ENCODE results near the gene CD82.

CD82 gene

DNA sequence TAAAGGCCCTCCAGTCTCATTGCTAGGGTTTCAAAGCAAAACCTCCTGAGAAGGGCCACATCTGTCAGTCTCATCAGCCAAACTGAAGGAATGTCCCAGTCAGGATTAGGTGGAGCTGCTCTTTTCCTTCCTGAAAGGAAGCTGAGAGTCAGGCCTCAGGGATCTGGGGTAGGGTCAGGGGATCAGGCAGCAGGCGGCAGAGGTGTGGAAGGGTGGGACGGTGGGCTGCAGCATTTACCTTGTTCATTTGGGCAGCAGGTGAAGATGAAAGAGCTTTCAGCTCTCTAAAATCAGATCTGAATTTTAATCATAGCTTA, 17.8 kb downstream of the CD82 start:
- Histone ChIP-seq H3K79me2 (ENCODE audit: control insufficient read depth, insufficient read depth, low read length, poor library complexity) (no peaks in the 10 kb centered on the region), H3K9me3 (ENCODE audit: insufficient read depth, low read depth, low read length) (peaks cover 6% of the 10 kb centered on the region), H2BK12ac (ENCODE audit: low read length) (no peak overlapping the region), H3K79me1 (ENCODE audit: low read length) (no peaks in the 10 kb centered on the region), H4K91ac (ENCODE audit: low read depth, low read length) (no peak overlapping the region), H4K12ac (ENCODE audit: low read depth, low read length) (no peak overlapping the region), H3K23ac (ENCODE audit: low read length) (no peak overlapping the region), H3K36me3 (ENCODE audit: control insufficient read depth in 1 of 2, insufficient read depth in 2 of 2, low read length in 2 of 2) (no peaks in the 10 kb centered on the region), H2BK120ac (ENCODE audit: insufficient read depth, low read length, poor library complexity) (no peak overlapping the region), H2AFZ (ENCODE audit: insufficient read depth, low read length, poor library complexity) (no peak overlapping the region), H3K14ac (ENCODE audit: low read length) (no peak overlapping the region), H3K27ac (ENCODE audit: low read depth, low read length) (no peak overlapping the region), H3K4me1 (ENCODE audit: control insufficient read depth in 1 of 2, insufficient read depth in 2 of 2, low read length in 2 of 2) (peaks cover 0 to 7% of the 10 kb centered on the region in 2 experiments), H3K4ac (ENCODE audit: low read depth, low read length) (no peak overlapping the region), H3K9ac (ENCODE audit: low read length) (no peak overlapping the region), H3K18ac (ENCODE audit: low read length) (no peak overlapping the region), H3K4me3 (ENCODE audit: low read depth, low read length) (no peak overlapping the region), H2BK5ac (ENCODE audit: low read depth, low read length, poor library complexity) (no peak overlapping the region), H2AK5ac (ENCODE audit: low read length) (no peak overlapping the region), H3K4me2 (ENCODE audit: low read length) (no peak overlapping the region), H4K8ac (ENCODE audit: low read depth, low read length) (no peak overlapping the region), H3K27me3 (ENCODE audit: insufficient read depth, low read length) (no peaks in the 10 kb centered on the region)
- peak in 1 of 2 donors; percentile 27 for DNase-seq
- no CpG with 5 or more reads among the region's 2 CpGs for WGBS (ENCODE audit: extremely low coverage, insufficient coverage, insufficient read length)

DNA sequence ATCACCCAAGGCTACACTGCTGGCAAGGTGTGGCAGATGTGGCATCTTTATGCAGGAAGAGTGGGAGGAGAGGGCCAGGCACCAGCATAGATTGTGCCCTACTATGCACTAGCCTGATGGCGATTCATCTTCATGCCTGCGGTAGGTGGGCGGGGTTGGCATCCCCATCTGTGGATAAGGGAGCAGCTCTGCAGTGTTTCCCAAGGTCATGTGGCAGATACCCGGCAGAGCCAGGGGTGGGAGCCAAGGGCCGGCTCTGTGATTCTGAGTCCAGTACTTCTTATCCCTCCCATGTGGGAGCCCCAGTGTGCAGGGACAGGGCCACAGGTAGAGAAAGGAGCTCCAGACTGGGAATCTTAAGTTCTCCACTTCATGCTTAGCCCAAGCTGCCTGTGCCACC, 20.0 kb downstream of the CD82 start:
- Histone ChIP-seq H3K79me2 (ENCODE audit: control insufficient read depth, insufficient read depth, low read length, poor library complexity) (no peaks in the 10 kb centered on the region), H3K79me1 (ENCODE audit: low read length) (no peaks in the 10 kb centered on the region), H3K9me3 (ENCODE audit: insufficient read depth, low read depth, low read length) (peaks cover 6% of the 10 kb centered on the region), H2BK5ac (ENCODE audit: low read depth, low read length, poor library complexity) (no peak overlapping the region), H4K12ac (ENCODE audit: low read depth, low read length) (no peak overlapping the region), H3K27me3 (ENCODE audit: insufficient read depth, low read length) (no peaks in the 10 kb centered on the region), H3K36me3 (ENCODE audit: control insufficient read depth in 1 of 2, insufficient read depth in 2 of 2, low read length in 2 of 2) (no peaks in the 10 kb centered on the region), H3K4ac (ENCODE audit: low read depth, low read length) (no peak overlapping the region), H3K27ac (ENCODE audit: low read depth, low read length) (no peak overlapping the region), H2BK12ac (ENCODE audit: low read length) (no peak overlapping the region), H2BK120ac (ENCODE audit: insufficient read depth, low read length, poor library complexity) (no peak overlapping the region), H3K14ac (ENCODE audit: low read length) (no peak overlapping the region), H3K4me3 (ENCODE audit: low read depth, low read length) (no peak overlapping the region), H3K18ac (ENCODE audit: low read length) (no peak overlapping the region), H3K4me1 (ENCODE audit: control insufficient read depth in 1 of 2, insufficient read depth in 2 of 2, low read length in 2 of 2) (peaks cover 0 to 4% of the 10 kb centered on the region in 2 experiments), H4K8ac (ENCODE audit: low read depth, low read length) (no peak overlapping the region), H2AK5ac (ENCODE audit: low read length) (no peak overlapping the region), H3K9ac (ENCODE audit: low read length) (no peak overlapping the region), H4K91ac (ENCODE audit: low read depth, low read length) (no peak overlapping the region), H3K4me2 (ENCODE audit: low read length) (no peak overlapping the region), H3K23ac (ENCODE audit: low read length) (no peak overlapping the region), H2AFZ (ENCODE audit: insufficient read depth, low read length, poor library complexity) (no peak overlapping the region)
- no peak for DNase-seq
- no CpG with 5 or more reads among the region's 5 CpGs for WGBS (ENCODE audit: extremely low coverage, insufficient coverage, insufficient read length)

DNA sequence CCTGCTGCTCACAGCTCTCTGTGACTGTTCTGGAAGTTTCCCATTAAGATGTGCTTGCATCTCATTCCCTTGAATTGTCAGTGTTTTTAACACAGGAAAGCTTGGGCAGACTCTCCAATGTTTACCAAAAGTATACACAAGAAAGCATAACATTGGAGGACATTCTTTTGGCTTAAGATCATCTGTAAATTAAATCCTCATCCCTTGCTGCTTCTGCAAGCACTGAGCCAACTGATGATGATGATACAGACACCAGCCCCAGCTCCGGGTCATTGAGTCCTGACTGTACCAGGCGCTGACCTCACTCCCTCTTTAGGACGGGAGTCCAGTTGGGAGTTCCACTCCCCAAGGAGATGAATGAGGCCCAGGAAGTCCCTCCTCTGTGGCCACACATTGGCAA, 23.8 kb downstream of the CD82 start:
- H2AK5ac ChIP-seq (ENCODE audit: low read length), result no peak overlapping the region
- no peak for DNase-seq
- no peaks in the 10 kb centered on the region for H3K79me2 ChIP-seq (ENCODE audit: control insufficient read depth, insufficient read depth, low read length, poor library complexity)
- no peak overlapping the region for H3K14ac ChIP-seq (ENCODE audit: low read length)
- no peak overlapping the region for H2BK5ac ChIP-seq (ENCODE audit: low read depth, low read length, poor library complexity)
- no peaks in the 10 kb centered on the region for H3K79me1 ChIP-seq (ENCODE audit: low read length)
- H3K36me3 ChIP-seq (ENCODE audit: control insufficient read depth in 1 of 2, insufficient read depth in 2 of 2, low read length in 2 of 2), result no peaks in the 10 kb centered on the region
- no peak overlapping the region for H2AFZ ChIP-seq (ENCODE audit: insufficient read depth, low read length, poor library complexity)
- H3K9ac ChIP-seq (ENCODE audit: low read length), result no peak overlapping the region
- no peak overlapping the region for H3K4me3 ChIP-seq (ENCODE audit: low read depth, low read length)
- H3K27me3 ChIP-seq (ENCODE audit: insufficient read depth, low read length), result no peaks in the 10 kb centered on the region
- H3K4me2 ChIP-seq (ENCODE audit: low read length), result no peak overlapping the region
- H2BK12ac ChIP-seq (ENCODE audit: low read length), result no peak overlapping the region
- H3K18ac ChIP-seq (ENCODE audit: low read length), result no peak overlapping the region
- H2BK120ac ChIP-seq (ENCODE audit: insufficient read depth, low read length, poor library complexity), result no peak overlapping the region
- H3K4me1 ChIP-seq (ENCODE audit: control insufficient read depth in 1 of 2, insufficient read depth in 2 of 2, low read length in 2 of 2), result peaks cover 8 to 9% of the 10 kb centered on the region in 2 experiments
- H3K27ac ChIP-seq (ENCODE audit: low read depth, low read length), result no peak overlapping the region
- no peak overlapping the region for H3K4ac ChIP-seq (ENCODE audit: low read depth, low read length)
- no peak overlapping the region for H4K8ac ChIP-seq (ENCODE audit: low read depth, low read length)
- no peak overlapping the region for H4K12ac ChIP-seq (ENCODE audit: low read depth, low read length)
- no peak overlapping the region for H4K91ac ChIP-seq (ENCODE audit: low read depth, low read length)
- H3K23ac ChIP-seq (ENCODE audit: low read length), result no peak overlapping the region
- no CpG with 5 or more reads among the region's 3 CpGs for WGBS (ENCODE audit: extremely low coverage, insufficient coverage, insufficient read length)
- H3K9me3 ChIP-seq (ENCODE audit: insufficient read depth, low read depth, low read length), result no peaks in the 10 kb centered on the region

DNA sequence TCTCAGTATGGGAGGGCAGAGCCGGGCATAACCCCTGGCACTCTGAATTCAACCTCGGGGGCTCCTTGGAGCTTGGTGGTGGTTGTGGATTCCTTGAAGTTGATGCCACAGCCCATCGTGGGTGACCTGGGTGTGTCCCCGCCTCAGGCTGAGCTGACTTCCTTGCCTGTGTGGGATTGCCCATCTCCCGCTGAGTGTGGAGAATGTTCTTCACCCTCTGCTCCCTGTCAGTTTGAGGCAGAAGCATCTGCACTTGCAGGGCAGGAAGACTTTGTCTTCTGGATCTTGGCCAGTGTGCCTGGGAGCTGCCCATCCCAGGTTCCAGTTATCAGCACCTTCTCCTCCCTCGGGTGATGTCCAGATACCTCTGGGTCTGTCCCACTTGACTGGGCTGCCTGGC, 25.3 kb downstream of the CD82 start:
- H3K4ac ChIP-seq (ENCODE audit: low read depth, low read length), result no peak overlapping the region
- H3K4me1 ChIP-seq (ENCODE audit: control insufficient read depth in 1 of 2, insufficient read depth in 2 of 2, low read length in 2 of 2), result peaks cover 8 to 9% of the 10 kb centered on the region in 2 experiments
- no peak overlapping the region for H4K91ac ChIP-seq (ENCODE audit: low read depth, low read length)
- no peak overlapping the region for H2AFZ ChIP-seq (ENCODE audit: insufficient read depth, low read length, poor library complexity)
- H2AK5ac ChIP-seq (ENCODE audit: low read length), result no peak overlapping the region
- no peaks in the 10 kb centered on the region for H3K27me3 ChIP-seq (ENCODE audit: insufficient read depth, low read length)
- H3K4me3 ChIP-seq (ENCODE audit: low read depth, low read length), result no peak overlapping the region
- no peak overlapping the region for H3K23ac ChIP-seq (ENCODE audit: low read length)
- H2BK12ac ChIP-seq (ENCODE audit: low read length), result no peak overlapping the region
- no CpG with 5 or more reads among the region's 6 CpGs for WGBS (ENCODE audit: extremely low coverage, insufficient coverage, insufficient read length)
- no peak overlapping the region for H3K4me2 ChIP-seq (ENCODE audit: low read length)
- DNase-seq, result no peak
- H3K79me1 ChIP-seq (ENCODE audit: low read length), result no peaks in the 10 kb centered on the region
- no peak overlapping the region for H4K8ac ChIP-seq (ENCODE audit: low read depth, low read length)
- H3K18ac ChIP-seq (ENCODE audit: low read length), result no peak overlapping the region
- H4K12ac ChIP-seq (ENCODE audit: low read depth, low read length), result no peak overlapping the region
- no peak overlapping the region for H3K14ac ChIP-seq (ENCODE audit: low read length)
- H2BK5ac ChIP-seq (ENCODE audit: low read depth, low read length, poor library complexity), result no peak overlapping the region
- H3K36me3 ChIP-seq (ENCODE audit: control insufficient read depth in 1 of 2, insufficient read depth in 2 of 2, low read length in 2 of 2), result no peaks in the 10 kb centered on the region
- H3K27ac ChIP-seq (ENCODE audit: low read depth, low read length), result no peak overlapping the region
- no peaks in the 10 kb centered on the region for H3K79me2 ChIP-seq (ENCODE audit: control insufficient read depth, insufficient read depth, low read length, poor library complexity)
- no peak overlapping the region for H2BK120ac ChIP-seq (ENCODE audit: insufficient read depth, low read length, poor library complexity)
- no peak overlapping the region for H3K9ac ChIP-seq (ENCODE audit: low read length)
- H3K9me3 ChIP-seq (ENCODE audit: insufficient read depth, low read depth, low read length), result no peaks in the 10 kb centered on the region
